K562 (cell line): ENCODE results near the gene HPCAL1. TPM values are rescaled to one million over a fixed set of nuclear protein-coding genes. Genes with fewer than 3 reads are reported as not detected.
A peak's percentile ranks its signal among the peaks of the same experiment; 100 is the strongest.

Experiments
- HLTF ChIP-seq: fragments of 450-650 bp; IDR thresholded peaks from 2 replicates; pipeline ENCODE4 v1.6.1; 2016
- KDM1A ChIP-seq, 2 experiments: fragments of 450-650 bp; IDR thresholded peaks; 2 replicates each; pipeline ENCODE4 v1.6.1; 2016; ENCODE audit warnings: mild to moderate bottlenecking in 2 of 2
- KLF1 ChIP-seq: fragments of 450-650 bp; IDR thresholded peaks from 2 replicates; pipeline ENCODE4 v1.6.1; 2016; ENCODE audit warnings: missing genetic modification characterization, missing compliant biosample characterization
- KLF6 ChIP-seq: fragments of 250-450 bp; sonication (Bioruptor Pico); IDR thresholded peaks from 2 replicates; pipeline ENCODE4 v1.4.0; 2020; ENCODE audit warnings: mild to moderate bottlenecking, moderate library complexity, borderline replicate concordance
- MCM7 ChIP-seq, 2 experiments: fragments of 450-650 bp; IDR thresholded peaks; 2 replicates each; pipeline ENCODE4 v1.6.1; 2016 to 2018
- MIER1 ChIP-seq: fragments of 450-650 bp; IDR thresholded peaks from 2 replicates; pipeline ENCODE4 v1.6.1; 2016; ENCODE audit warnings: antibody characterized with exemption, mild to moderate bottlenecking, low read depth
- NELFE ChIP-seq: IDR thresholded peaks from 2 replicates; pipeline ENCODE4 v1.6.1; 2011; ENCODE audit warnings: mild to moderate bottlenecking; ENCODE audit not compliant: insufficient read depth, insufficient read length
- NR2C1 ChIP-seq, 2 experiments: fragments of 450-650 bp; IDR thresholded peaks; 2 replicates each; pipeline ENCODE4 v1.6.1; 2017; ENCODE audit warnings: mild to moderate bottlenecking in 2 of 2, antibody characterized with exemption in 1 of 2, inconsistent platforms in 1 of 2, missing compliant biosample characterization in 1 of 2, missing genetic modification characterization in 1 of 2
- NRF1 ChIP-seq, 2 experiments: fragments of 450-650 bp; IDR thresholded peaks in 1 of 2; conservative IDR thresholded peaks in 1 of 2; 2 replicates each; pipeline ENCODE4 v1.6.1; 2014; ENCODE audit warnings: mild to moderate bottlenecking in 2 of 2
- RBBP5 ChIP-seq: fragments of 200-600 bp; sonication (generic); IDR thresholded peaks from 2 replicates; pipeline ENCODE4 v1.6.1; 2012; ENCODE audit warnings: borderline replicate concordance, mild to moderate bottlenecking, low read length, control low read depth, inconsistent platforms; ENCODE audit not compliant: insufficient read depth, poor library complexity, severe bottlenecking
- RUNX1 ChIP-seq: sonication (generic); IDR thresholded peaks from 2 replicates; pipeline ENCODE4 v1.6.1; 2016; ENCODE audit warnings: antibody characterized with exemption, low read depth
- SAP30 ChIP-seq: fragments of 200-600 bp; sonication (generic); IDR thresholded peaks from 2 replicates; pipeline ENCODE4 v1.6.1; 2012; ENCODE audit warnings: borderline replicate concordance, low read depth, mild to moderate bottlenecking, moderate library complexity, low read length, control low read depth, inconsistent platforms; ENCODE audit not compliant: insufficient read depth, poor library complexity, severe bottlenecking
- ZBTB7A ChIP-seq: IDR thresholded peaks from 2 replicates; pipeline ENCODE4 v1.6.1; 2011; ENCODE audit warnings: low read depth, mild to moderate bottlenecking, low read length, moderate library complexity, borderline replicate concordance; ENCODE audit not compliant: control insufficient read depth
- polyA plus RNA-seq, 8 experiments: library from polyadenylated mRNA; depleted of rRNA in 4 of 8; stranded (reverse) in 5 of 8; unstranded in 3 of 8; fragments of >200 nt; fragmentation: Nextera tagmentation in 2 of 8; fragmentation: Illumina TruSeq in 1 of 8; extraction: Ambion mirVana in 2 of 8; extraction: Trizol in 1 of 8; gene quantifications; 2 replicates each; pipeline versions ENCODE4 v1.2.1 to v1.2.3, GENCODE V29; 2011 to 2014; ENCODE audit warnings: inconsistent platforms in 1 of 8, missing spikeins in 1 of 8
- total RNA-seq, 7 experiments: library from RNA; depleted of rRNA in 6 of 7; stranded (reverse); fragments of >200 nt in 6 of 7; fragmentation: Illumina TruSeq in 2 of 7; extraction: Trizol in 2 of 7; gene quantifications; 2 replicates each; pipeline versions ENCODE4 v1.2.1 to v1.2.3, GENCODE V29; 2011 to 2021; ENCODE audit warnings: low replicate concordance in 1 of 7
- TF ChIP-seq, protein P1 (sequence below): fragments of 250-450 bp; sonication (Bioruptor Pico); IDR thresholded peaks from 2 replicates; pipeline ENCODE4 v1.8.0; 2022; ENCODE audit warnings: inconsistent platforms, mild to moderate bottlenecking, moderate library complexity, borderline replicate concordance
- TF ChIP-seq, protein P2 (sequence below), 2 experiments: fragments of 450-650 bp; conservative IDR thresholded peaks; 2 replicates each; pipeline ENCODE4 v1.6.1; 2017; ENCODE audit warnings: mild to moderate bottlenecking in 2 of 2, moderate library complexity in 2 of 2
- TF ChIP-seq, protein P3 (sequence below): sonication (generic); formaldehyde crosslinking; IDR thresholded peaks from 2 replicates; pipeline ENCODE4 v1.8.0; 2022; ENCODE audit warnings: mild to moderate bottlenecking, missing genetic modification reagents
- TF ChIP-seq, protein P4 (sequence below): fragments of 450-650 bp; IDR thresholded peaks from 2 replicates; pipeline ENCODE4 v1.6.1; 2016; ENCODE audit warnings: antibody characterized with exemption

The HPCAL1 gene
- total and polyA plus RNA-seq, 9 of the 15 experiments (the other 6 are each of a cell fraction or from before 2014, with no cell fraction given), result 2.7 to 65.5 (median 23.9) TPM

DNA sequence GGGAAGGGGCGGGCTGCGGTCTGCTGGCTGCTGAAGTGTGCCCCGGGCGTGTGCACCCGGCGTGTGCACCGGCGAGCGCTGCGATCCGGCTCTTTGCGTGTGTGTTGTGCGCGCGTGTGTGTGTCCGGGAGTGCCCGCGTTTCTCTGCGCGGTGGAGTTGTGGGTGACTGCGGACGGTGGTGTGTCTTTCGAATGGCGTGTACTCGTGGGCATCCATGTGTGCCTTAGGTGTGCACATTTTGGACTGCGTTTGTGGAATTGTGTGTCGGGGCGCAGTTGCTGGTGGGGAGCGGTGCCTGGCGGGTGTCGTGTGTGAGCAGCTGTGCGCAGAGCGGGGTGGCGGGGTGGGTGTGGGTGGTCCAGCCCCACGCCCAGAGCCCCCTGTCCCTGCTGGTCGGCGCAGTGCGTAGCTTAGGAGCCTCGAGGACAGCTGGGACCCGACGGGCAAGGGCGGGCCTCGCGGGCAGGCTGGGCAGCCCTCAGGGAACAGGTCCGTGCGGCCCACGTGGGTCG, 533 bp downstream of the HPCAL1 start (continued):
- TF ChIP-seq, protein P1, sequence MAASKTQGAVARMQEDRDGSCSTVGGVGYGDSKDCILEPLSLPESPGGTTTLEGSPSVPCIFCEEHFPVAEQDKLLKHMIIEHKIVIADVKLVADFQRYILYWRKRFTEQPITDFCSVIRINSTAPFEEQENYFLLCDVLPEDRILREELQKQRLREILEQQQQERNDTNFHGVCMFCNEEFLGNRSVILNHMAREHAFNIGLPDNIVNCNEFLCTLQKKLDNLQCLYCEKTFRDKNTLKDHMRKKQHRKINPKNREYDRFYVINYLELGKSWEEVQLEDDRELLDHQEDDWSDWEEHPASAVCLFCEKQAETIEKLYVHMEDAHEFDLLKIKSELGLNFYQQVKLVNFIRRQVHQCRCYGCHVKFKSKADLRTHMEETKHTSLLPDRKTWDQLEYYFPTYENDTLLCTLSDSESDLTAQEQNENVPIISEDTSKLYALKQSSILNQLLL (CRISPR knock-in tag), result no peak
- TF ChIP-seq, protein P2, sequence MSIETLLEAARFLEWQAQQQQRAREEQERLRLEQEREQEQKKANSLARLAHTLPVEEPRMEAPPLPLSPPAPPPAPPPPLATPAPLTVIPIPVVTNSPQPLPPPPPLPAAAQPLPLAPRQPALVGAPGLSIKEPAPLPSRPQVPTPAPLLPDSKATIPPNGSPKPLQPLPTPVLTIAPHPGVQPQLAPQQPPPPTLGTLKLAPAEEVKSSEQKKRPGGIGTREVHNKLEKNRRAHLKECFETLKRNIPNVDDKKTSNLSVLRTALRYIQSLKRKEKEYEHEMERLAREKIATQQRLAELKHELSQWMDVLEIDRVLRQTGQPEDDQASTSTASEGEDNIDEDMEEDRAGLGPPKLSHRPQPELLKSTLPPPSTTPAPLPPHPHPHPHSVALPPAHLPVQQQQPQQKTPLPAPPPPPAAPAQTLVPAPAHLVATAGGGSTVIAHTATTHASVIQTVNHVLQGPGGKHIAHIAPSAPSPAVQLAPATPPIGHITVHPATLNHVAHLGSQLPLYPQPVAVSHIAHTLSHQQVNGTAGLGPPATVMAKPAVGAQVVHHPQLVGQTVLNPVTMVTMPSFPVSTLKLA (conservative IDR thresholded peaks at IDR 0.05), result peak; percentile 24 to 41; a peak in 1 of 4 replicates
- TF ChIP-seq NRF1 (conservative IDR thresholded peaks at IDR 0.05 in 1 of 2, IDR thresholded peaks at IDR 0.05 in 1 of 2), result peak; percentile 43 to 59; a peak in 2 of 4 replicates
- no peak for TF ChIP-seq MIER1
- peak; percentile 82 for TF ChIP-seq RBBP5
- TF ChIP-seq SAP30, result peak; percentile 86
- TF ChIP-seq HLTF, result no peak
- TF ChIP-seq NELFE, result no peak
- TF ChIP-seq, protein P3, sequence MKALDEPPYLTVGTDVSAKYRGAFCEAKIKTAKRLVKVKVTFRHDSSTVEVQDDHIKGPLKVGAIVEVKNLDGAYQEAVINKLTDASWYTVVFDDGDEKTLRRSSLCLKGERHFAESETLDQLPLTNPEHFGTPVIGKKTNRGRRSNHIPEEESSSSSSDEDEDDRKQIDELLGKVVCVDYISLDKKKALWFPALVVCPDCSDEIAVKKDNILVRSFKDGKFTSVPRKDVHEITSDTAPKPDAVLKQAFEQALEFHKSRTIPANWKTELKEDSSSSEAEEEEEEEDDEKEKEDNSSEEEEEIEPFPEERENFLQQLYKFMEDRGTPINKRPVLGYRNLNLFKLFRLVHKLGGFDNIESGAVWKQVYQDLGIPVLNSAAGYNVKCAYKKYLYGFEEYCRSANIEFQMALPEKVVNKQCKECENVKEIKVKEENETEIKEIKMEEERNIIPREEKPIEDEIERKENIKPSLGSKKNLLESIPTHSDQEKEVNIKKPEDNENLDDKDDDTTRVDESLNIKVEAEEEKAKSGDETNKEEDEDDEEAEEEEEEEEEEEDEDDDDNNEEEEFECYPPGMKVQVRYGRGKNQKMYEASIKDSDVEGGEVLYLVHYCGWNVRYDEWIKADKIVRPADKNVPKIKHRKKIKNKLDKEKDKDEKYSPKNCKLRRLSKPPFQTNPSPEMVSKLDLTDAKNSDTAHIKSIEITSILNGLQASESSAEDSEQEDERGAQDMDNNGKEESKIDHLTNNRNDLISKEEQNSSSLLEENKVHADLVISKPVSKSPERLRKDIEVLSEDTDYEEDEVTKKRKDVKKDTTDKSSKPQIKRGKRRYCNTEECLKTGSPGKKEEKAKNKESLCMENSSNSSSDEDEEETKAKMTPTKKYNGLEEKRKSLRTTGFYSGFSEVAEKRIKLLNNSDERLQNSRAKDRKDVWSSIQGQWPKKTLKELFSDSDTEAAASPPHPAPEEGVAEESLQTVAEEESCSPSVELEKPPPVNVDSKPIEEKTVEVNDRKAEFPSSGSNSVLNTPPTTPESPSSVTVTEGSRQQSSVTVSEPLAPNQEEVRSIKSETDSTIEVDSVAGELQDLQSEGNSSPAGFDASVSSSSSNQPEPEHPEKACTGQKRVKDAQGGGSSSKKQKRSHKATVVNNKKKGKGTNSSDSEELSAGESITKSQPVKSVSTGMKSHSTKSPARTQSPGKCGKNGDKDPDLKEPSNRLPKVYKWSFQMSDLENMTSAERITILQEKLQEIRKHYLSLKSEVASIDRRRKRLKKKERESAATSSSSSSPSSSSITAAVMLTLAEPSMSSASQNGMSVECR, result peak; percentile 77
- TF ChIP-seq NR2C1 (IDR thresholded peaks at IDR 0.05), result no peak
- TF ChIP-seq NR2C1 (tag; IDR thresholded peaks at IDR 0.05), result no peak
- peak; percentile 70; the same call in 1 of the 2 replicates for TF ChIP-seq ZBTB7A
- TF ChIP-seq RUNX1, result no peak
- TF ChIP-seq KDM1A (IDR thresholded peaks at IDR 0.05), result peak in 1 of 2 experiments; percentile 97; a peak in 2 of 4 replicates
- TF ChIP-seq, protein P4, sequence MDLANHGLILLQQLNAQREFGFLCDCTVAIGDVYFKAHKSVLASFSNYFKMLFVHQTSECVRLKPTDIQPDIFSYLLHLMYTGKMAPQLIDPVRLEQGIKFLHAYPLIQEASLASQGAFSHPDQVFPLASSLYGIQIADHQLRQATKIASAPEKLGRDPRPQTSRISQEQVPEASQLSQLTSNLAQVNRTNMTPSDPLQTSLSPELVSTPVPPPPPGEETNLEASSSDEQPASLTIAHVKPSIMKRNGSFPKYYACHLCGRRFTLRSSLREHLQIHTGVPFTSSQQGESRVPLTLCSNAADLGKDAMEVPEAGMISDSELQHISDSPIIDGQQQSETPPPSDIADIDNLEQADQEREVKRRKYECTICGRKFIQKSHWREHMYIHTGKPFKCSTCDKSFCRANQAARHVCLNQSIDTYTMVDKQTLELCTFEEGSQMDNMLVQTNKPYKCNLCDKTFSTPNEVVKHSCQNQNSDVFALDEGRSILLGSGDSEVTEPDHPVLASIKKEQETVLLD, result peak; percentile 78
- no peak for TF ChIP-seq MCM7 (IDR thresholded peaks at IDR 0.05)
- TF ChIP-seq KLF1 (tag), result no peak
- TF ChIP-seq KLF6 (CRISPR knock-in tag), result no peak
